Mesodermal cell (in vitro differentiated cells): Measurements from ENCODE around the gene PTPN21.

Experiments used
- H3K27ac ChIP-seq: 2 replicates; pipeline ENCODE4 v1.7.0; 2013; ENCODE audit warnings: mild to moderate bottlenecking, low read depth, low read length, moderate library complexity; ENCODE audit not compliant: severe bottlenecking
- H3K36me3 ChIP-seq: 2 replicates; pipeline ENCODE4 v1.7.1; 2013; ENCODE audit warnings: mild to moderate bottlenecking, low read length, moderate library complexity; ENCODE audit not compliant: control insufficient read depth, insufficient read depth
- H3K4me1 ChIP-seq: one replicate; pipeline ENCODE4 v1.7.1; 2013; ENCODE audit warnings: mild to moderate bottlenecking, low read length; ENCODE audit not compliant: insufficient read depth, control insufficient read depth, poor library complexity, severe bottlenecking
- H3K4me3 ChIP-seq: 2 replicates; pipeline ENCODE4 v1.7.0; 2013; ENCODE audit warnings: low read length, control low read depth, mild to moderate bottlenecking; ENCODE audit not compliant: insufficient read depth, poor library complexity, severe bottlenecking; ENCODE audit errors: extremely low read depth
- H3K9me3 ChIP-seq: 2 replicates; pipeline ENCODE4 v1.7.1; 2013; ENCODE audit warnings: mild to moderate bottlenecking, low read length, moderate library complexity; ENCODE audit not compliant: control insufficient read depth
- WGBS, 2 experiments: methylation state at CpG; one replicate each; pipeline ENCODE4 v1.1.5; 2013; ENCODE audit warnings: missing lambda C conversion rate in 2 of 2; ENCODE audit not compliant: insufficient coverage in 2 of 2; 5-methylcytosine and 5-hydroxymethylcytosine counted together

Gene PTPN21

GRCh38 chr14:88505621-88506020, 49.2 kb downstream of the PTPN21 start:
- Histone ChIP-seq H3K27ac (no peak overlapping the region), H3K4me3 (no peak overlapping the region), H3K9me3 (no peaks in the 10 kb centered on the region), H3K4me1 (no peaks in the 10 kb centered on the region), H3K36me3 (peaks cover 64% of the 10 kb centered on the region)

GRCh38 chr14:88504602-88505001, 50.2 kb downstream of the PTPN21 start:
- Histone ChIP-seq H3K36me3 (peaks cover 75% of the 10 kb centered on the region), H3K4me3 (no peak overlapping the region), H3K9me3 (no peaks in the 10 kb centered on the region), H3K4me1 (no peaks in the 10 kb centered on the region), H3K27ac (no peak overlapping the region)
- WGBS, 2 experiments, result 100% methylated on average over 1 of the region's 2 CpGs

- H3K27ac ChIP-seq, result no peak overlapping the region
- H3K9me3 ChIP-seq, result no peaks in the 10 kb centered on the region
- H3K4me1 ChIP-seq, result no peaks in the 10 kb centered on the region
- no peak overlapping the region for H3K4me3 ChIP-seq
- no CpG with 5 or more reads among the region's 2 CpGs for WGBS, 2 experiments
- peaks cover 76% of the 10 kb centered on the region for H3K36me3 ChIP-seq
Observed at GRCh38 chr14:88503754-88504406, 50.9 kb downstream of the PTPN21 start.

- H3K9me3 ChIP-seq, result no peaks in the 10 kb centered on the region
Observed at GRCh38 chr14:88502740-88503139, 52.1 kb downstream of the PTPN21 start.

GRCh38 chr14:88500611-88501010, 54.2 kb downstream of the PTPN21 start:
- Histone ChIP-seq H3K4me1 (no peaks in the 10 kb centered on the region), H3K27ac (no peak overlapping the region), H3K4me3 (no peak overlapping the region), H3K36me3 (peaks cover 81% of the 10 kb centered on the region), H3K9me3 (no peaks in the 10 kb centered on the region)
- 100% methylated on average over 1 of the region's 2 CpGs for WGBS, 2 experiments

More at GRCh38 chr14:88502740-88503139, 52.1 kb downstream of the PTPN21 start:
- Histone ChIP-seq H3K27ac (no peak overlapping the region), H3K4me3 (no peak overlapping the region), H3K4me1 (no peaks in the 10 kb centered on the region), H3K36me3 (peaks cover 76% of the 10 kb centered on the region)
- WGBS, 2 experiments, result 88 to 96% methylated on average over 1 to 3 of the region's 4 CpGs

- Histone ChIP-seq H3K36me3 (peaks cover 83% of the 10 kb centered on the region), H3K27ac (no peak overlapping the region), H3K9me3 (no peaks in the 10 kb centered on the region), H3K4me1 (no peaks in the 10 kb centered on the region), H3K4me3 (no peak overlapping the region)
- 94 to 97% methylated on average over 3 of the region's 6 CpGs for WGBS, 2 experiments
Observed at GRCh38 chr14:88499225-88499624, 55.6 kb downstream of the PTPN21 start.

- H3K36me3 ChIP-seq, result peaks cover 71% of the 10 kb centered on the region
- H3K4me1 ChIP-seq, result no peaks in the 10 kb centered on the region
- H3K4me3 ChIP-seq, result no peak overlapping the region
- no peaks in the 10 kb centered on the region for H3K9me3 ChIP-seq
- WGBS, 2 experiments, result 100% methylated on average over 2 of the region's 3 CpGs; no CpG with 5 or more reads in 1 of the 2 experiments
- H3K27ac ChIP-seq, result no peak overlapping the region
Observed at GRCh38 chr14:88496414-88496813, 58.4 kb downstream of the PTPN21 start.

- Histone ChIP-seq H3K36me3 (peaks cover 72% of the 10 kb centered on the region), H3K4me3 (no peak overlapping the region), H3K4me1 (no peaks in the 10 kb centered on the region), H3K9me3 (no peaks in the 10 kb centered on the region), H3K27ac (no peak overlapping the region)
- WGBS, 2 experiments, result 84 to 93% methylated on average over 4 to 5 of the region's 6 CpGs
Observed at GRCh38 chr14:88493392-88494185, 61.2 kb downstream of the PTPN21 start.

- H3K36me3 ChIP-seq, result peaks cover 72% of the 10 kb centered on the region
- H3K4me1 ChIP-seq, result no peaks in the 10 kb centered on the region
- no peaks in the 10 kb centered on the region for H3K9me3 ChIP-seq
- no peak overlapping the region for H3K4me3 ChIP-seq
- H3K27ac ChIP-seq, result no peak overlapping the region
- WGBS, 2 experiments, result 75 to 76% methylated on average over 4 to 9 of the region's 12 CpGs
Observed at GRCh38 chr14:88492272-88493089, 62.3 kb downstream of the PTPN21 start.

GRCh38 chr14:88490168-88490567, 64.6 kb downstream of the PTPN21 start:
- WGBS, 2 experiments, result 96 to 99% methylated on average over 5 to 6 of the region's 6 CpGs

More at GRCh38 chr14:88490168-88490567, 64.6 kb downstream of the PTPN21 start:
- Histone ChIP-seq H3K27ac (no peak overlapping the region), H3K4me3 (no peak overlapping the region), H3K9me3 (no peaks in the 10 kb centered on the region), H3K36me3 (peaks cover 72% of the 10 kb centered on the region), H3K4me1 (no peaks in the 10 kb centered on the region)
